Endothelial cell of umbilical vein (primary cell): ENCODE data around the gene SNAI3. TPM values are rescaled to one million over a fixed set of nuclear protein-coding genes. Genes with fewer than 3 reads are reported as not detected.

ENCODE experiments used
- BruUV-seq: library from RNA; stranded (reverse); fragments of 400-500 nt; replicated peaks from 2 replicates; lab custom pipeline; 2021; lab: Mats Ljungman, UMichigan
- CTCF ChIA-PET: fragments of 300-600, 350-600 bp; sonication (Branson Sonifier 250); formaldehyde crosslinking; loops from one replicate; lab custom pipeline; 2021; ENCODE audit warnings: antibody characterized with exemption, inconsistent platforms; lab: Charles Lee
- POLR2A ChIA-PET: fragments of 300-600, 350-600 bp; sonication (Branson Sonifier 250); formaldehyde crosslinking; loops from one replicate; lab custom pipeline; 2021; ENCODE audit warnings: antibody characterized with exemption, inconsistent platforms; lab: Charles Lee
- DNase-seq: peaks from one replicate; pipeline ENCODE4 v3.0.0-alpha.2; 2011; ENCODE audit warnings: low read depth, low spot score
- FAIRE-seq: peaks from 2 replicates; lab custom pipeline; 2011; peaks lifted over from hg19 to GRCh38; lab: Jason Lieb, UNC
- H2AFZ ChIP-seq: 2 replicates; pipeline ENCODE4 v1.6.0; 2012; ENCODE audit warnings: low read depth, low read length, control low read depth, inconsistent platforms
- H3K27ac ChIP-seq: 2 replicates; pipeline ENCODE4 v1.5.1; 2011; ENCODE audit warnings: low read depth, mild to moderate bottlenecking, control low read depth, low read length, moderate library complexity; ENCODE audit not compliant: insufficient read depth
- H3K27me3 ChIP-seq, 2 experiments: 2 replicates each; pipeline versions ENCODE4 v1.6.0 to v1.6.1; 2011; ENCODE audit warnings: low read length in 2 of 2, mixed read lengths in 1 of 2; ENCODE audit not compliant: control insufficient read depth in 2 of 2, insufficient read depth in 2 of 2
- H3K36me3 ChIP-seq, 2 experiments: 2 replicates in 1 of 2; 3 replicates in 1 of 2; pipeline ENCODE4 v1.5.1; 2011; ENCODE audit warnings: low read length in 2 of 2, mild to moderate bottlenecking in 1 of 2, moderate library complexity in 1 of 2; ENCODE audit not compliant: control insufficient read depth in 2 of 2, insufficient read depth in 2 of 2; ENCODE audit errors: extremely low read depth in 1 of 2
- H3K4me1 ChIP-seq: 3 replicates; pipeline ENCODE4 v1.5.1; 2011; ENCODE audit warnings: mild to moderate bottlenecking, low read length; ENCODE audit not compliant: control insufficient read depth, insufficient read depth; ENCODE audit errors: extremely low read depth
- H3K4me2 ChIP-seq: 2 replicates; pipeline ENCODE4 v1.6.1; 2011; ENCODE audit warnings: low read length, control low read depth, mixed read lengths; ENCODE audit not compliant: insufficient read depth
- H3K4me3 ChIP-seq, 3 experiments: fragments of 200-600 bp in 1 of 3; sonication (generic), shearing (Covaris generic) in 1 of 3; replicated peaks in 1 of 3; 2 replicates each; pipeline ENCODE4 v1.5.1; 2011 to 2016; ENCODE audit warnings: control low read depth in 3 of 3, low read length in 3 of 3, mild to moderate bottlenecking in 2 of 3, inconsistent platforms in 1 of 3, low read depth in 1 of 3, moderate library complexity in 1 of 3; ENCODE audit not compliant: insufficient read depth in 1 of 3
- H3K79me2 ChIP-seq: 2 replicates; pipeline ENCODE4 v1.6.0; 2012; ENCODE audit warnings: low read length, inconsistent platforms; ENCODE audit not compliant: control insufficient read depth, insufficient read depth
- H3K9ac ChIP-seq: replicated peaks from 2 replicates; pipeline ENCODE3; 2011; ENCODE audit warnings: low read length, control low read depth; ENCODE audit not compliant: insufficient read depth; ENCODE audit errors: extremely low read depth
- H3K9me1 ChIP-seq: replicated peaks from 3 replicates; pipeline ENCODE4 v1.6.0; 2011; ENCODE audit warnings: mild to moderate bottlenecking, low read length; ENCODE audit not compliant: control insufficient read depth, insufficient read depth; ENCODE audit errors: extremely low read depth
- H3K9me3 ChIP-seq: replicated peaks from 2 replicates; pipeline ENCODE4 v1.5.1; 2012; ENCODE audit warnings: low read length, inconsistent platforms; ENCODE audit not compliant: control insufficient read depth, insufficient read depth
- H4K20me1 ChIP-seq: replicated peaks from 2 replicates; pipeline ENCODE3; 2011; ENCODE audit warnings: mild to moderate bottlenecking, low read length; ENCODE audit not compliant: control insufficient read depth, insufficient read depth; ENCODE audit errors: extremely low read depth
- EZH2 ChIP-seq: IDR thresholded peaks from 2 replicates; pipeline ENCODE4 v1.6.1; 2012; ENCODE audit warnings: borderline replicate concordance, low read depth, mild to moderate bottlenecking, moderate library complexity, low read length, inconsistent platforms; ENCODE audit not compliant: severe bottlenecking
- GATA2 ChIP-seq: IDR thresholded peaks from 2 replicates; pipeline ENCODE4 v1.7.0; 2011; ENCODE audit warnings: low read depth, mild to moderate bottlenecking, moderate library complexity, mixed read lengths, low read length; ENCODE audit not compliant: insufficient read length, insufficient read depth
- JUN ChIP-seq: IDR thresholded peaks from 2 replicates; pipeline ENCODE4 v1.6.1; 2011; ENCODE audit warnings: borderline replicate concordance, low read depth; ENCODE audit not compliant: insufficient read length, insufficient read depth
- MAX ChIP-seq: IDR thresholded peaks from 2 replicates; pipeline ENCODE4 v1.6.1; 2011; ENCODE audit not compliant: insufficient read depth, insufficient read length
- MYC ChIP-seq: IDR thresholded peaks from one replicate; pipeline ENCODE4 v1.6.1; 2011; ENCODE audit warnings: mild to moderate bottlenecking, low read depth, low read length
- POLR2A ChIP-seq: IDR thresholded peaks from 2 replicates; pipeline ENCODE4 v1.6.1; 2012; ENCODE audit warnings: low read depth, mild to moderate bottlenecking, control low read depth, low read length
- POLR2AphosphoS5 ChIP-seq: IDR thresholded peaks from 2 replicates; pipeline ENCODE4 v1.6.1; 2012; ENCODE audit warnings: low read depth, mild to moderate bottlenecking, control low read depth, low read length, moderate library complexity; ENCODE audit not compliant: insufficient read depth
- dilution Hi-C: fragments of 300-500 bp; cut with MboI; formaldehyde crosslinking; loops from one replicate; pipeline ENCODE4 v1.15.0; 2019; ENCODE audit warnings: low sequenced_read_pairs; ENCODE audit not compliant: extremely low pct_ligation_motif_present
- intact Hi-C: fragments of 100-400 bp; cut with micrococcal nuclease; formaldehyde crosslinking; loops from one replicate; pipeline ENCODE4 v1.10.0; 2022
- polyA plus RNA-seq, 4 experiments: library from polyadenylated mRNA; depleted of rRNA in 3 of 4; stranded (reverse) in 3 of 4; unstranded in 1 of 4; fragments of >200 nt; gene quantifications; 2 replicates each; pipeline versions ENCODE4 v1.2.1 to v1.2.3, GENCODE V29; 2011 to 2012; ENCODE audit warnings: missing spikeins in 1 of 4
- total RNA-seq: library from RNA; stranded (reverse); gene quantifications from 2 replicates; pipeline ENCODE4 v1.2.3, GENCODE V29; 2021
- TF ChIP-seq, protein P1 (sequence below), 2 donors: IDR thresholded peaks; 1 replicate in 1 of 2; 2 replicates in 1 of 2; pipeline ENCODE4 v1.5.1; 2011; ENCODE audit warnings: low read length in 2 of 2, mild to moderate bottlenecking in 2 of 2, moderate library complexity in 2 of 2, control low read depth in 1 of 2, inconsistent platforms in 1 of 2, low read depth in 1 of 2; ENCODE audit not compliant: insufficient read depth in 1 of 2; ENCODE audit errors: extremely low read depth in 1 of 2

The SNAI3 gene
- total and polyA plus RNA-seq, 2 donors (not counting 3 experiments of a cell fraction or from before 2014, with no cell fraction given), result 0.30 to 0.31 TPM

GRCh38 chr16:88631384-88631783 is 54.9 kb downstream of the SNAI3 start:
- H3K9ac ChIP-seq, result no peak overlapping the region
- H4K20me1 ChIP-seq, result no peaks in the 10 kb centered on the region
- no peak overlapping the region for H2AFZ ChIP-seq
- H3K79me2 ChIP-seq, result no peaks in the 10 kb centered on the region
- no peaks in the 10 kb centered on the region for H3K9me1 ChIP-seq
- no peak for DNase-seq
- ChIA-PET CTCF (no interaction called here), POLR2A (no interaction called here)
- no peaks in the 10 kb centered on the region for H3K27me3 ChIP-seq
- H3K4me2 ChIP-seq, result no peak overlapping the region
- dilution Hi-C loops, result no loop called here
- H3K9me3 ChIP-seq, result no peaks in the 10 kb centered on the region
- peaks cover 8% of the 10 kb centered on the region for H3K4me1 ChIP-seq
- TF ChIP-seq GATA2, result no peak
- TF ChIP-seq, protein P1, sequence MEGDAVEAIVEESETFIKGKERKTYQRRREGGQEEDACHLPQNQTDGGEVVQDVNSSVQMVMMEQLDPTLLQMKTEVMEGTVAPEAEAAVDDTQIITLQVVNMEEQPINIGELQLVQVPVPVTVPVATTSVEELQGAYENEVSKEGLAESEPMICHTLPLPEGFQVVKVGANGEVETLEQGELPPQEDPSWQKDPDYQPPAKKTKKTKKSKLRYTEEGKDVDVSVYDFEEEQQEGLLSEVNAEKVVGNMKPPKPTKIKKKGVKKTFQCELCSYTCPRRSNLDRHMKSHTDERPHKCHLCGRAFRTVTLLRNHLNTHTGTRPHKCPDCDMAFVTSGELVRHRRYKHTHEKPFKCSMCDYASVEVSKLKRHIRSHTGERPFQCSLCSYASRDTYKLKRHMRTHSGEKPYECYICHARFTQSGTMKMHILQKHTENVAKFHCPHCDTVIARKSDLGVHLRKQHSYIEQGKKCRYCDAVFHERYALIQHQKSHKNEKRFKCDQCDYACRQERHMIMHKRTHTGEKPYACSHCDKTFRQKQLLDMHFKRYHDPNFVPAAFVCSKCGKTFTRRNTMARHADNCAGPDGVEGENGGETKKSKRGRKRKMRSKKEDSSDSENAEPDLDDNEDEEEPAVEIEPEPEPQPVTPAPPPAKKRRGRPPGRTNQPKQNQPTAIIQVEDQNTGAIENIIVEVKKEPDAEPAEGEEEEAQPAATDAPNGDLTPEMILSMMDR (IDR thresholded peaks at IDR 0.05; ENCODE audit: extremely low read depth in 1 of 2, insufficient read depth in 1 of 2, low read depth in 1 of 2, low read length in 2 of 2), result no peak
- no peak for TF ChIP-seq MYC
- no peak for TF ChIP-seq JUN
- no peak for TF ChIP-seq POLR2A
- TF ChIP-seq MAX, result no peak
- TF ChIP-seq EZH2, result no peak
- no peak for TF ChIP-seq POLR2AphosphoS5
- no peak overlapping the region for H3K27ac ChIP-seq
- TSS peak; percentile 94 for BruUV-seq
- intact Hi-C loops, result no loop called here
- H3K4me3 ChIP-seq, result no peak overlapping the region
- H3K36me3 ChIP-seq, result peaks cover 2 to 16% of the 10 kb centered on the region in 2 experiments
- no peak for FAIRE-seq
